Astrocyte (in vitro differentiated cells and primary cell): ENCODE results near the gene MRPL12. TPM values are rescaled to one million over a fixed set of nuclear protein-coding genes. Genes with fewer than 3 reads are reported as not detected.

Experiments used
- DNase-seq: peaks from one replicate; pipeline ENCODE4 v3.0.0-alpha.2; 2010; ENCODE audit warnings: low read depth
- FAIRE-seq: peaks from 2 replicates; lab custom pipeline; 2011; peaks lifted over from hg19 to GRCh38; lab: Jason Lieb, UNC
- H2AFZ ChIP-seq: 2 replicates; pipeline ENCODE4 v1.6.0; 2012; ENCODE audit warnings: low read depth, low read length, inconsistent platforms
- H3K27ac ChIP-seq: 2 replicates; pipeline ENCODE4 v1.5.1; 2011; ENCODE audit warnings: low read depth, low read length, inconsistent platforms
- H3K27me3 ChIP-seq: 2 replicates; pipeline ENCODE4 v1.6.0; 2011; ENCODE audit warnings: low read length, inconsistent platforms; ENCODE audit not compliant: insufficient read depth
- H3K36me3 ChIP-seq: 2 replicates; pipeline ENCODE4 v1.5.1; 2011; ENCODE audit warnings: low read length, inconsistent platforms; ENCODE audit not compliant: insufficient read depth
- H3K4me1 ChIP-seq: 2 replicates; pipeline ENCODE4 v1.5.1; 2011; ENCODE audit warnings: low read length, inconsistent platforms; ENCODE audit not compliant: insufficient read depth
- H3K4me2 ChIP-seq: 2 replicates; pipeline ENCODE4 v1.6.0; 2012; ENCODE audit warnings: low read length, inconsistent platforms
- H3K4me3 ChIP-seq: 2 replicates; pipeline ENCODE4 v1.5.1; 2011; ENCODE audit warnings: low read depth, mild to moderate bottlenecking, low read length, inconsistent platforms; ENCODE audit not compliant: insufficient read depth
- H3K79me2 ChIP-seq: 2 replicates; pipeline ENCODE4 v1.6.0; 2012; ENCODE audit warnings: mild to moderate bottlenecking, low read length, inconsistent platforms; ENCODE audit not compliant: insufficient read depth
- H3K9ac ChIP-seq: 2 replicates; pipeline ENCODE4 v1.6.0; 2012; ENCODE audit warnings: mild to moderate bottlenecking, low read length, inconsistent platforms
- H3K9me3 ChIP-seq: 2 replicates; pipeline ENCODE4 v1.5.1; 2012; ENCODE audit warnings: low read depth, mild to moderate bottlenecking, low read length, inconsistent platforms; ENCODE audit not compliant: insufficient read depth
- H4K20me1 ChIP-seq: 2 replicates; pipeline ENCODE4 v1.6.0; 2012; ENCODE audit warnings: low read length, inconsistent platforms; ENCODE audit not compliant: insufficient read depth
- H3K27ac Mint-ChIP-seq: one replicate; pipeline ENCODE4 v1.8.0; 2021; ENCODE audit warnings: mild to moderate bottlenecking, mixed read lengths; ENCODE audit not compliant: unreplicated experiment
- H3K27me3 Mint-ChIP-seq: one replicate; pipeline ENCODE4 v1.8.0; 2021; ENCODE audit warnings: low read depth, mixed read lengths; ENCODE audit not compliant: unreplicated experiment
- H3K36me3 Mint-ChIP-seq: one replicate; pipeline ENCODE4 v1.8.0; 2021; ENCODE audit warnings: low read depth, mixed read lengths; ENCODE audit not compliant: unreplicated experiment
- H3K4me1 Mint-ChIP-seq: one replicate; pipeline ENCODE4 v1.8.0; 2021; ENCODE audit warnings: low read depth, mixed read lengths; ENCODE audit not compliant: unreplicated experiment
- H3K4me3 Mint-ChIP-seq: one replicate; pipeline ENCODE4 v1.8.0; 2021; ENCODE audit warnings: mild to moderate bottlenecking, moderate library complexity, mixed read lengths; ENCODE audit not compliant: unreplicated experiment
- H3K9me3 Mint-ChIP-seq: one replicate; pipeline ENCODE4 v1.8.0; 2021; ENCODE audit warnings: mild to moderate bottlenecking, mixed read lengths; ENCODE audit not compliant: unreplicated experiment
- EZH2 ChIP-seq: IDR thresholded peaks from 2 replicates; pipeline ENCODE4 v1.6.1; 2012; ENCODE audit warnings: mild to moderate bottlenecking, low read length, inconsistent platforms; ENCODE audit not compliant: insufficient read depth
- total RNA-seq: library from RNA; stranded (reverse); gene quantifications from 2 replicates; pipeline ENCODE4 v1.2.1, GENCODE V29; 2021
- TF ChIP-seq, protein P1 (sequence below): IDR thresholded peaks from 2 replicates; pipeline ENCODE4 v1.5.1; 2011; ENCODE audit warnings: low read depth, mild to moderate bottlenecking, inconsistent platforms, low read length, moderate library complexity; ENCODE audit not compliant: insufficient read depth

Gene MRPL12
- total RNA-seq, 1 donor from 2014 or later: 69.9 TPM

DNA sequence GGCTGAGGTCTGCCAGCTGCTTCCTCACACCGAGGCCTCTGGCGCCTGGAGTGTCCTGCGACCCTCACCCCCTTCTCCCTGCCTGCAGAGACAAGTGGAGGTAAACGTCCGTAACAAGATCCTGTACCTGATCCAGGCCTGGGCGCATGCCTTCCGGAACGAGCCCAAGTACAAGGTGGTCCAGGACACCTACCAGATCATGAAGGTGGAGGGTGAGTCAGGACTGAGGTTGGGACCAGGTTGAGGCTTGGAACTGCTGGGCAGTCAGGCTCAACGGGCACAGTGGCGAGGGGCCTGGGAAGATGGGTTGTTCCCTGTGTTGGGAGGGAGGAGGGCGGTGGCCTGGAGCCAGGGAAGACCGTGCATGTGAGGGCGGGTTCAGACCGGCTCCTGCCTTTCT is 14.6 kb upstream of the MRPL12 start:
- Mint-ChIP-seq H3K9me3 (no peaks in the 10 kb centered on the region), H3K4me1 (peaks cover 8% of the 10 kb centered on the region), H3K27ac (peak overlapping the region; percentile 66), H3K36me3 (peaks cover 16% of the 10 kb centered on the region), H3K27me3 (no peaks in the 10 kb centered on the region), H3K4me3 (no peak overlapping the region)
- Histone ChIP-seq H3K9ac (peak overlapping the region; percentile 6), H3K79me2 (peaks cover 95% of the 10 kb centered on the region), H3K4me3 (no peak overlapping the region), H2AFZ (no peak overlapping the region), H3K4me1 (peaks cover 16% of the 10 kb centered on the region), H3K27ac (no peak overlapping the region), H3K9me3 (no peaks in the 10 kb centered on the region), H3K4me2 (no peak overlapping the region), H4K20me1 (peaks cover 89% of the 10 kb centered on the region), H3K36me3 (peaks cover 29% of the 10 kb centered on the region), H3K27me3 (no peaks in the 10 kb centered on the region)
- DNase-seq (no peak), FAIRE-seq (no peak)
- TF ChIP-seq EZH2: no peak
- TF ChIP-seq, protein P1, sequence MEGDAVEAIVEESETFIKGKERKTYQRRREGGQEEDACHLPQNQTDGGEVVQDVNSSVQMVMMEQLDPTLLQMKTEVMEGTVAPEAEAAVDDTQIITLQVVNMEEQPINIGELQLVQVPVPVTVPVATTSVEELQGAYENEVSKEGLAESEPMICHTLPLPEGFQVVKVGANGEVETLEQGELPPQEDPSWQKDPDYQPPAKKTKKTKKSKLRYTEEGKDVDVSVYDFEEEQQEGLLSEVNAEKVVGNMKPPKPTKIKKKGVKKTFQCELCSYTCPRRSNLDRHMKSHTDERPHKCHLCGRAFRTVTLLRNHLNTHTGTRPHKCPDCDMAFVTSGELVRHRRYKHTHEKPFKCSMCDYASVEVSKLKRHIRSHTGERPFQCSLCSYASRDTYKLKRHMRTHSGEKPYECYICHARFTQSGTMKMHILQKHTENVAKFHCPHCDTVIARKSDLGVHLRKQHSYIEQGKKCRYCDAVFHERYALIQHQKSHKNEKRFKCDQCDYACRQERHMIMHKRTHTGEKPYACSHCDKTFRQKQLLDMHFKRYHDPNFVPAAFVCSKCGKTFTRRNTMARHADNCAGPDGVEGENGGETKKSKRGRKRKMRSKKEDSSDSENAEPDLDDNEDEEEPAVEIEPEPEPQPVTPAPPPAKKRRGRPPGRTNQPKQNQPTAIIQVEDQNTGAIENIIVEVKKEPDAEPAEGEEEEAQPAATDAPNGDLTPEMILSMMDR: no peak

DNA sequence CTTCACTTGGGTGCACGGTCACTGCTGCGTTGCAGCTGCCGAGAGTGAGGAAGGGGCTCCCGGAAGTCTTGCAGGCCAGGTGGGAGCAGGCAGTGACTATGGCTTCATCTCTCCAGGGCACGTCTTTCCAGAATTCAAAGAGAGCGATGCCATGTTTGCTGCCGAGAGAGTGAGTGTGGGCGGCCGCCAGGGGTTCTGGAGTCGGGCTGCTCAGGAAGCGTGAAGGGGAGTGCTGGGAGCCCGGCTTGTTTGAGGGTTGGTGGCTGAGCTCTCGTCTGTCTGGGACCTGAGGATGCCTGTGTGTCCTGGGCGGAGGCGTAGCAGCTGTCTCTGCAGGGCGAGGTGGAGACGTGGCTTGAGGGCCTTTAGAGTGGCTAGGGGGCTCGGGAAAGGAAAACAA is 13.1 kb upstream of the MRPL12 start:
- Histone ChIP-seq H3K9me3 (no peaks in the 10 kb centered on the region), H4K20me1 (peaks cover 94% of the 10 kb centered on the region), H3K4me2 (no peak overlapping the region), H3K9ac (no peak overlapping the region), H3K79me2 (peaks cover 95% of the 10 kb centered on the region), H3K36me3 (peaks cover 29% of the 10 kb centered on the region), H3K27me3 (no peaks in the 10 kb centered on the region), H3K27ac (no peak overlapping the region), H3K4me3 (no peak overlapping the region), H2AFZ (no peak overlapping the region), H3K4me1 (peaks cover 9% of the 10 kb centered on the region)
- Mint-ChIP-seq H3K27ac (no peak overlapping the region), H3K27me3 (no peaks in the 10 kb centered on the region), H3K36me3 (peaks cover 16% of the 10 kb centered on the region), H3K4me1 (peaks cover 5% of the 10 kb centered on the region), H3K9me3 (no peaks in the 10 kb centered on the region), H3K4me3 (no peak overlapping the region)
- FAIRE-seq (no peak), DNase-seq (no peak)
- TF ChIP-seq, protein P1: no peak
- TF ChIP-seq EZH2: no peak

DNA sequence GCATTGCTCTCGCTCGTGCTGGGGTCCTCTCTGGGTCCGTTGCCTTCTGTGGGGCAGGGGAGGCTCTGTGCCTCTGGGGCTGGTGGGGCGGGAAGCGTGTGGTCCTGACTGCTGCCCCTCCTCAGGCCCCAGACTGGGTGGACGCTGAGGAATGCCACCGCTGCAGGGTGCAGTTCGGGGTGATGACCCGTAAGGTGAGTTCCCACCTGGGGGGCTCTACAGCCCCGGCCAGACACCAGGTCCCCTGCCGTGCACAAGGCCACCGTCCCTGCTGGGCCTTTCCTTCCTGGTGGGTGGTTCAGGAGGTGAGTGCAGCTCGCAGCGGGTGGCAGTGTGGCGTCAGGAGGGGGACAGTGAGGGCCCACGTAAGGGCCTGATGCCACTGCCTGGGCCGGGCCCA is 12.6 kb upstream of the MRPL12 start:
- Mint-ChIP-seq H3K9me3 (no peaks in the 10 kb centered on the region), H3K36me3 (peaks cover 16% of the 10 kb centered on the region), H3K4me3 (no peak overlapping the region), H3K27ac (no peak overlapping the region), H3K4me1 (peaks cover 3% of the 10 kb centered on the region), H3K27me3 (no peaks in the 10 kb centered on the region)
- Histone ChIP-seq H3K27me3 (no peaks in the 10 kb centered on the region), H3K4me1 (peaks cover 4% of the 10 kb centered on the region), H2AFZ (no peak overlapping the region), H3K79me2 (peaks cover 95% of the 10 kb centered on the region), H3K27ac (no peak overlapping the region), H3K9ac (no peak overlapping the region), H3K9me3 (no peaks in the 10 kb centered on the region), H3K36me3 (peaks cover 30% of the 10 kb centered on the region), H3K4me3 (no peak overlapping the region), H3K4me2 (no peak overlapping the region), H4K20me1 (peaks cover 94% of the 10 kb centered on the region)
- no peak for DNase-seq
- TF ChIP-seq, protein P1: no peak
- TF ChIP-seq EZH2: no peak
- FAIRE-seq: no peak
